GM12875 (cell line): ENCODE data around the gene RECK.

ENCODE experiments used
- H3K4me3 ChIP-seq: one replicate; pipeline ENCODE4 v1.5.1; 2011; ENCODE audit warnings: low read depth, low read length, control low read depth
- CTCF ChIP-seq: IDR thresholded peaks from 2 replicates; pipeline ENCODE4 v1.5.1; 2011; ENCODE audit warnings: low read depth, mild to moderate bottlenecking, control low read depth, inconsistent platforms, low read length, moderate library complexity, borderline replicate concordance; ENCODE audit not compliant: insufficient read depth

RECK gene

GRCh38 chr9:36045610-36046009 lies 8.9 kb downstream of the RECK start:
- TF ChIP-seq CTCF, result no peak
- H3K4me3 ChIP-seq, result no peak overlapping the region

- no peak for TF ChIP-seq CTCF
- H3K4me3 ChIP-seq, result no peak overlapping the region
Observed at GRCh38 chr9:36046923-36047322, 10.2 kb downstream of the RECK start.

GRCh38 chr9:36049408-36049807 lies 12.7 kb downstream of the RECK start:
- no peak overlapping the region for H3K4me3 ChIP-seq
- TF ChIP-seq CTCF, result no peak

GRCh38 chr9:36050476-36050875 lies 13.8 kb downstream of the RECK start:
- TF ChIP-seq CTCF, result no peak

GRCh38 chr9:36051317-36051716 lies 14.6 kb downstream of the RECK start:
- no peak for TF ChIP-seq CTCF

More at GRCh38 chr9:36050476-36050875, 13.8 kb downstream of the RECK start:
- H3K4me3 ChIP-seq, result no peak overlapping the region

GRCh38 chr9:36053971-36054370 lies 17.3 kb downstream of the RECK start:
- no peak for TF ChIP-seq CTCF
- no peak overlapping the region for H3K4me3 ChIP-seq

More at GRCh38 chr9:36051317-36051716, 14.6 kb downstream of the RECK start:
- no peak overlapping the region for H3K4me3 ChIP-seq

GRCh38 chr9:36056896-36057295 lies 20.2 kb downstream of the RECK start:
- no peak overlapping the region for H3K4me3 ChIP-seq
- TF ChIP-seq CTCF, result no peak
